Measurements from ENCODE around the gene ZNF365. TPM values are rescaled to one million over a fixed set of nuclear protein-coding genes. Genes with fewer than 3 reads are reported as not detected.

ZNF365 gene
- total RNA-seq, 4 donors from 2014 or later, result 0.21 to 1.7 (median 1.5) TPM; not detected in 1

- Histone ChIP-seq H3K4me1 (no peaks in the 10 kb centered on the region), H3K4me3 (no peak overlapping the region), H3K36me3 (no peaks in the 10 kb centered on the region), H3K27ac (no peak overlapping the region), H3K27me3 (no peaks in the 10 kb centered on the region), H3K9me3 (no peaks in the 10 kb centered on the region)
- DNase-seq (ENCODE audit: low spot score in 2 of 2), result no peak
- 91 to 94% methylated on average over 4 of the region's 4 CpGs for WGBS, 2 donors
- TF ChIP-seq EP300 (IDR thresholded peaks at IDR 0.05) (no peak), POLR2A (IDR thresholded peaks at IDR 0.05) (no peak), CTCF (IDR thresholded peaks at IDR 0.05) (no peak)
Observed at GRCh38 chr10:62382831-62383230, 8.7 kb downstream of the ZNF365 start.

- no peaks in the 10 kb centered on the region for H3K4me1 ChIP-seq
- no peaks in the 10 kb centered on the region for H3K9me3 ChIP-seq
- no peaks in the 10 kb centered on the region for H3K36me3 ChIP-seq
- no peak overlapping the region for H3K4me3 ChIP-seq
- no peaks in the 10 kb centered on the region for H3K27me3 ChIP-seq
- no peak for DNase-seq (ENCODE audit: low spot score in 2 of 2)
- TF ChIP-seq POLR2A (IDR thresholded peaks at IDR 0.05) (no peak), CTCF (IDR thresholded peaks at IDR 0.05) (no peak), EP300 (IDR thresholded peaks at IDR 0.05) (no peak)
- 74 to 76% methylated on average over 5 of the region's 5 CpGs for WGBS, 2 donors
- no peak overlapping the region for H3K27ac ChIP-seq
Observed at GRCh38 chr10:62384057-62384446, 9.9 kb downstream of the ZNF365 start.

GRCh38 chr10:62384447-62385081 lies 10.4 kb downstream of the ZNF365 start:
- DNase-seq (ENCODE audit: low spot score in 2 of 2), result no peak
- Histone ChIP-seq H3K9me3 (no peaks in the 10 kb centered on the region), H3K4me3 (no peak overlapping the region), H3K27ac (no peak overlapping the region), H3K36me3 (no peaks in the 10 kb centered on the region), H3K4me1 (no peaks in the 10 kb centered on the region), H3K27me3 (no peaks in the 10 kb centered on the region)
- TF ChIP-seq CTCF (IDR thresholded peaks at IDR 0.05) (no peak), POLR2A (IDR thresholded peaks at IDR 0.05) (no peak), EP300 (IDR thresholded peaks at IDR 0.05) (no peak)
- WGBS, 2 donors, result 64% methylated on average over 4 of the region's 4 CpGs

GRCh38 chr10:62386356-62387320 lies 12.5 kb downstream of the ZNF365 start:
- no peak for DNase-seq (ENCODE audit: low spot score in 2 of 2)
- no peaks in the 10 kb centered on the region for H3K9me3 ChIP-seq
- WGBS, 2 donors, result 86 to 88% methylated on average over 4 of the region's 4 CpGs
- H3K36me3 ChIP-seq, result no peaks in the 10 kb centered on the region
- TF ChIP-seq CTCF (IDR thresholded peaks at IDR 0.05) (no peak), EP300 (IDR thresholded peaks at IDR 0.05) (no peak), POLR2A (IDR thresholded peaks at IDR 0.05) (no peak)
- no peaks in the 10 kb centered on the region for H3K27me3 ChIP-seq
- H3K4me1 ChIP-seq, result no peaks in the 10 kb centered on the region
- H3K4me3 ChIP-seq, result no peak overlapping the region
- H3K27ac ChIP-seq, result no peak overlapping the region

- TF ChIP-seq EP300 (IDR thresholded peaks at IDR 0.05), result no peak
- no peak for TF ChIP-seq POLR2A (IDR thresholded peaks at IDR 0.05)
- TF ChIP-seq CTCF (IDR thresholded peaks at IDR 0.05), result no peak
- Histone ChIP-seq H3K4me3 (no peak overlapping the region), H3K27me3 (no peaks in the 10 kb centered on the region), H3K4me1 (no peaks in the 10 kb centered on the region), H3K27ac (no peak overlapping the region), H3K9me3 (no peaks in the 10 kb centered on the region), H3K36me3 (no peaks in the 10 kb centered on the region)
- no peak for DNase-seq (ENCODE audit: low spot score in 2 of 2)
- WGBS, 2 donors, result 95 to 97% methylated on average over 9 of the region's 9 CpGs
Observed at GRCh38 chr10:62388328-62388727, 14.2 kb downstream of the ZNF365 start.

Data from tibial nerve (tissue), 4 donors.